HepG2 (cell line): ENCODE results near the gene NOTUM. TPM values are rescaled to one million over a fixed set of nuclear protein-coding genes. Genes with fewer than 3 reads are reported as not detected.
A peak's percentile ranks its signal among the peaks of the same experiment; 100 is the strongest.

Experiments used
- AKAP8 ChIP-seq: sonication (generic); formaldehyde crosslinking; IDR thresholded peaks from 2 replicates; pipeline ENCODE4 v1.5.1; 2020; ENCODE audit warnings: mild to moderate bottlenecking, missing genetic modification reagents
- CAMTA2 ChIP-seq: sonication (generic); formaldehyde crosslinking; IDR thresholded peaks from 2 replicates; pipeline ENCODE4 v1.4.0; 2020; ENCODE audit warnings: mild to moderate bottlenecking, missing genetic modification reagents, borderline replicate concordance
- CEBPB ChIP-seq: IDR thresholded peaks from 2 replicates; pipeline ENCODE4 v1.6.1; 2011; ENCODE audit warnings: low read depth, low read length, improper control_type of control experiment, borderline replicate concordance
- DNMT3B ChIP-seq: conservative IDR thresholded peaks from 2 replicates; pipeline ENCODE4 v1.6.1; 2016; ENCODE audit warnings: missing biosample characterization, control low read depth
- FOXK2 ChIP-seq: fragments of 450-650 bp; IDR thresholded peaks from 2 replicates; pipeline ENCODE4 v1.6.1; 2016
- GLI4 ChIP-seq: sonication (generic); formaldehyde crosslinking; IDR thresholded peaks from 2 replicates; pipeline ENCODE4 v1.5.1; 2020; ENCODE audit warnings: missing genetic modification reagents, mild to moderate bottlenecking, moderate library complexity, borderline replicate concordance
- KDM6A ChIP-seq: IDR thresholded peaks from 2 replicates; pipeline ENCODE4 v1.6.1; 2016; ENCODE audit warnings: low read depth
- MTA1 ChIP-seq: sonication (generic); formaldehyde crosslinking; IDR thresholded peaks from 2 replicates; pipeline ENCODE4 v1.4.0; 2020; ENCODE audit warnings: missing genetic modification reagents, mild to moderate bottlenecking, borderline replicate concordance
- PAXIP1 ChIP-seq: sonication (generic); formaldehyde crosslinking; conservative IDR thresholded peaks from 2 replicates; pipeline ENCODE4 v1.4.0; 2020; ENCODE audit warnings: mild to moderate bottlenecking, missing genetic modification reagents, moderate library complexity
- PHF21A ChIP-seq: sonication (generic); formaldehyde crosslinking; IDR thresholded peaks from 2 replicates; pipeline ENCODE4 v1.5.0; 2020; ENCODE audit warnings: mild to moderate bottlenecking, missing genetic modification reagents
- POLR2AphosphoS5 ChIP-seq: IDR thresholded peaks from 2 replicates; pipeline ENCODE4 v1.6.1; 2012; ENCODE audit warnings: low read depth, low read length
- RBFOX2 ChIP-seq: fragments of 200-400 bp; formaldehyde crosslinking; IDR thresholded peaks from 2 replicates; pipeline ENCODE4 v1.6.1; 2017; ENCODE audit warnings: low read depth, mild to moderate bottlenecking, low read length
- SRSF9 ChIP-seq: fragments of 200-400 bp; formaldehyde crosslinking; IDR thresholded peaks from 2 replicates; pipeline ENCODE4 v1.6.1; 2018; ENCODE audit warnings: borderline replicate concordance, mild to moderate bottlenecking, low read depth, low read length; ENCODE audit not compliant: insufficient read depth, poor library complexity, severe bottlenecking
- TBP ChIP-seq: sonication (generic); formaldehyde crosslinking; IDR thresholded peaks from 2 replicates; pipeline ENCODE4 v1.5.0; 2020; ENCODE audit warnings: missing genetic modification reagents
- THAP8 ChIP-seq: sonication (generic); formaldehyde crosslinking; IDR thresholded peaks from 2 replicates; pipeline ENCODE4 v1.5.1; 2020; ENCODE audit warnings: missing genetic modification reagents, mild to moderate bottlenecking, borderline replicate concordance
- ZNF383 ChIP-seq: sonication (generic); formaldehyde crosslinking; IDR thresholded peaks from 2 replicates; pipeline ENCODE4 v1.4.0; 2020; ENCODE audit warnings: missing genetic modification reagents, mild to moderate bottlenecking, borderline replicate concordance
- ZNF574 ChIP-seq: sonication (generic); formaldehyde crosslinking; IDR thresholded peaks from 2 replicates; pipeline ENCODE4 v1.4.0; 2020; ENCODE audit warnings: missing genetic modification reagents
- ZNF576 ChIP-seq: sonication (generic); formaldehyde crosslinking; IDR thresholded peaks from 2 replicates; pipeline ENCODE4 v1.4.0; 2020; ENCODE audit warnings: mild to moderate bottlenecking, missing genetic modification reagents
- ZNF615 ChIP-seq: sonication (generic); formaldehyde crosslinking; IDR thresholded peaks from 2 replicates; pipeline ENCODE4 v1.5.0; 2020; ENCODE audit warnings: mild to moderate bottlenecking, missing genetic modification reagents, borderline replicate concordance
- polyA plus RNA-seq, 8 experiments: library from polyadenylated mRNA; depleted of rRNA in 3 of 8; stranded (reverse) in 7 of 8; unstranded in 1 of 8; fragments of >200 nt; fragmentation: Illumina TruSeq in 4 of 8; extraction: Trizol in 4 of 8; gene quantifications; 2 replicates each; pipeline versions ENCODE4 v1.2.1 to v1.2.3, GENCODE V29; 2011 to 2016; ENCODE audit warnings: low read depth in 4 of 8, missing spikeins in 1 of 8, mixed read lengths in 1 of 8; ENCODE audit not compliant: insufficient read depth in 1 of 8
- total RNA-seq, 5 experiments: library from RNA; depleted of rRNA; stranded (reverse); fragments of >200 nt; fragmentation: Illumina TruSeq; extraction: Trizol; gene quantifications; 2 replicates each; pipeline ENCODE4 v1.2.3, GENCODE V29; 2016; ENCODE audit warnings: low read depth in 1 of 5

NOTUM gene
- total and polyA plus RNA-seq, 2 of the 13 experiments (the other 11 are each of a cell fraction or from before 2014, with no cell fraction given): 150 to 160 TPM

GRCh38 chr17:81909966-81910839 lies 50.8 kb downstream of the NOTUM start (continued):
- peak; percentile 89 for TF ChIP-seq KDM6A
- TF ChIP-seq ZNF383 (CRISPR knock-in tag): peak; percentile 40
- peak; percentile 9 for TF ChIP-seq RBFOX2
- TF ChIP-seq ZNF615 (CRISPR knock-in tag): no peak
- no peak for TF ChIP-seq THAP8 (CRISPR knock-in tag)
- peak; percentile 79; the same call in 1 of the 2 replicates for TF ChIP-seq MTA1
- TF ChIP-seq PHF21A: peak; percentile 94
- TF ChIP-seq AKAP8 (CRISPR knock-in tag): peak; percentile 99
- TF ChIP-seq DNMT3B (CRISPR knock-in tag): no peak
- peak; percentile 37; the same call in 1 of the 2 replicates for TF ChIP-seq CAMTA2 (CRISPR knock-in tag)
- no peak for TF ChIP-seq TBP (CRISPR knock-in tag)
- peak; percentile 81 for TF ChIP-seq FOXK2
- TF ChIP-seq ZNF576 (CRISPR knock-in tag): peak; percentile 27
- TF ChIP-seq POLR2AphosphoS5: peak; percentile 88
- no peak for TF ChIP-seq SRSF9
- TF ChIP-seq GLI4 (CRISPR knock-in tag): no peak
- TF ChIP-seq ZNF574 (CRISPR knock-in tag): peak; percentile 87
- TF ChIP-seq PAXIP1 (CRISPR knock-in tag): peak; percentile 95
- TF ChIP-seq CEBPB: no peak
